Measurements from ENCODE around the gene MUSK.

- TF ChIP-seq CTCF (IDR thresholded peaks at IDR 0.05) (no peak), EZH2 (IDR thresholded peaks at IDR 0.05; ENCODE audit: borderline replicate concordance, insufficient read depth, low read depth, low read length, poor library complexity, severe bottlenecking) (no peak)
Observed at GRCh38 chr9:110828264-110828663, 159.7 kb downstream of the MUSK start.
